Prostate gland (tissue), 2 donors: ENCODE data around the gene GUCA1A. TPM values are rescaled to one million over a fixed set of nuclear protein-coding genes. Genes with fewer than 3 reads are reported as not detected.

Experiments
- DNase-seq: peaks from one replicate; pipeline ENCODE4 v3.0.0-alpha.2; 2019; ENCODE audit warnings: low spot score
- H3K27ac ChIP-seq, 2 donors: fragments of 200-600 bp; sonication (generic); 2 replicates each; pipeline ENCODE4 v1.5.1; 2017 to 2019
- H3K27me3 ChIP-seq: fragments of 200-600 bp; sonication (generic); replicated peaks from 2 replicates; pipeline ENCODE4 v1.5.1; 2019; ENCODE audit not compliant: insufficient read depth
- H3K36me3 ChIP-seq, 2 donors: fragments of 200-600 bp; sonication (generic); 1 replicate in 1 of 2; 2 replicates in 1 of 2; pipeline versions ENCODE4 v1.5.1 to v1.8.1; 2017 to 2019
- H3K4me1 ChIP-seq: fragments of 200-600 bp; sonication (generic); replicated peaks from 2 replicates; pipeline ENCODE4 v1.5.1; 2019
- H3K4me3 ChIP-seq, 2 donors: fragments of 200-600 bp; sonication (generic); 2 replicates each; pipeline ENCODE4 v1.5.1; 2017 to 2019
- H3K9me3 ChIP-seq: fragments of 200-600 bp; sonication (generic); 2 replicates; pipeline ENCODE4 v1.5.1; 2017
- CTCF ChIP-seq, 4 experiments: fragments of 200-600 bp in 2 of 4; fragments of 450-650 bp in 2 of 4; sonication (generic) in 2 of 4; IDR thresholded peaks; 1 replicate in 3 of 4; 2 replicates in 1 of 4; pipeline ENCODE4 v1.5.1; 2016 to 2019; ENCODE audit warnings: antibody characterized with exemption in 4 of 4, mild to moderate bottlenecking in 2 of 4, moderate library complexity in 2 of 4
- POLR2A ChIP-seq: fragments of 450-650 bp; IDR thresholded peaks from one replicate; pipeline ENCODE4 v1.6.1; 2016; ENCODE audit warnings: antibody characterized with exemption, mild to moderate bottlenecking
- POLR2AphosphoS5 ChIP-seq: sonication (generic); formaldehyde crosslinking; IDR thresholded peaks from one replicate; pipeline ENCODE4 v1.6.1; 2017; ENCODE audit warnings: antibody characterized with exemption
- WGBS: methylation state at CpG from one replicate; pipeline ENCODE4 v1.1.5; 2018; 5-methylcytosine and 5-hydroxymethylcytosine counted together
- intact Hi-C: fragments of 100-400 bp; cut with DNase I; formaldehyde crosslinking; loops from one replicate; pipeline ENCODE4 v1.14.2; 2022
- total RNA-seq, 2 donors: library from RNA; depleted of rRNA; stranded (reverse); fragments of >200 nt; gene quantifications; one replicate each; pipeline ENCODE4 v1.1.0, GENCODE V29; 2016

Gene GUCA1A
- total RNA-seq, 2 donors from 2014 or later, result 2.1 TPM; not detected in 1

DNA sequence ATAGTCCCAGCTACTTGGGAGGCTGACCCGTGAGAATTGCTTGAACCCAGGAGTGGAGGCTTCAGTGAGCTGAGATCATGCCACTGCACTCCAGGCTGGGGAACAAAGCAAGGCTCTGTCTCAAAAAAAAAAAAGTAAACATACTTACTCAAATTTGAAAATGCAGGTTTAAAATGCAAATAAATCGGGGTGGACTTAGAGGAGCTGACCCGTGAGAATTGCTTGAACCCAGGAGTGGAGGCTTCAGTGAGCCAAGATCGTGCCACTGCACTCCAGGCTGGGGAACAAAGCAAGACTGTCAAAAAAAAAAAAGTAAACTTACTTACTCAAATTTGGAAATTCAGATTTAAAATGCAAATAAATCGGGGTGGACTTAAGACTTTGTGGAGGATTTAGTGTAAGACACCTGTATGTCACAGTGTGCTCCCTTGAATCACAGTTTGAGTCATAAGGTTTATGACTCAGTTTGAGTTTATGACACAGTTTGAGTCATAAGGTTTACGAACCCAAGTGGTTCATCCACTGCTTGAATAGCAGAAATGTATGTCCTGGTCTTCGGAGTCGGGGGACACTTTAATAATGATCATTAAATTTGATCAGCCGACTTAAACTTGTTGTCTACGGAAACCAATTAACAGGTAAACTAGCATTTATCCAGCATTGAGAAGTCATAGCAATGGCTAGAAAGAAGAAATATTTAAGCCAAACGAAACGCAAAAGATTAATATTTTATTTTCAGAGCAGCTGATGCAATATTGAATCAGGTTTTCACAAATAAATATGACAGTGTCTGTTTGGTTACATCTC, 51.3 kb downstream of the GUCA1A start:
- 67% methylated on average over 12 of the region's 12 CpGs for WGBS
- intact Hi-C loops, result loop anchor here (10.0 kb wide), 1 partner anchor 300 kb away; the partner anchor contains the start of genes BYSL and MED20

GRCh38 chr6:42225029-42225339, 51.8 kb downstream of the GUCA1A start:
- DNase-seq, result no peak
- Histone ChIP-seq H3K4me3 (no peak overlapping the region), H3K36me3 (no peaks in the 10 kb centered on the region), H3K27me3 (no peaks in the 10 kb centered on the region), H3K9me3 (no peaks in the 10 kb centered on the region), H3K27ac (no peak overlapping the region), H3K4me1 (no peaks in the 10 kb centered on the region)
- intact Hi-C loops, result loop anchor here (10.0 kb wide), 1 partner anchor 300 kb away; the partner anchor contains the start of genes BYSL and MED20
- no peak for TF ChIP-seq CTCF (IDR thresholded peaks at IDR 0.05)
- TF ChIP-seq POLR2AphosphoS5, result no peak
- no peak for TF ChIP-seq POLR2A

More for the DNA sequence above, 51.3 kb downstream of the GUCA1A start:
- Histone ChIP-seq H3K27ac (no peak overlapping the region), H3K4me3 (no peak overlapping the region), H3K36me3 (no peaks in the 10 kb centered on the region), H3K4me1 (no peaks in the 10 kb centered on the region), H3K27me3 (no peaks in the 10 kb centered on the region), H3K9me3 (no peaks in the 10 kb centered on the region)
- no peak for DNase-seq
- TF ChIP-seq POLR2AphosphoS5 (no peak), POLR2A (no peak), CTCF (IDR thresholded peaks at IDR 0.05) (no peak)

DNA sequence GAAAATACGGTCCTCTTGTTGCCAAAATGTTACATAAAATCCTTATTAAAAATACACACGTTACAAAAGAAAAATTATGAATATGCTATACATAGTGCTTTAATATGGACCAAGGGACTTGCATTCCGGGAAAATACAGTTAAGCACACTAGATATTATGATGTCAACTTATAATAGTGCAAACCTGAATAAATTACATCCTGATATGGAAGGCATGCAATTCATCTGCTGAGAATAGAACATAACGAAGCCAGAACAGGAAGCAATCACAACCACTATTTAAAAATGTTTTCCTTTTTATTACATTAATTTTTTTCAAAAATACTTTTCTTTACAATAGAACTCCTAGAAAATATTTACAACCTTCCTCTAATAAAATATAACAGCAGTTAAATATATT, 52.3 kb downstream of the GUCA1A start:
- intact Hi-C loops, result loop anchor here (10.0 kb wide), 1 partner anchor 301 kb away; the partner anchor contains the start of genes BYSL and MED20
- Histone ChIP-seq H3K4me3 (no peak overlapping the region), H3K9me3 (no peaks in the 10 kb centered on the region), H3K4me1 (no peaks in the 10 kb centered on the region), H3K27ac (no peak overlapping the region), H3K27me3 (no peaks in the 10 kb centered on the region), H3K36me3 (no peaks in the 10 kb centered on the region)
- no peak for DNase-seq
- no peak for TF ChIP-seq POLR2AphosphoS5
- TF ChIP-seq CTCF (IDR thresholded peaks at IDR 0.05), result no peak
- no peak for TF ChIP-seq POLR2A
- 62% methylated on average over 4 of the region's 4 CpGs for WGBS

- 38% methylated on average over 3 of the region's 3 CpGs for WGBS
- no peaks in the 10 kb centered on the region for H3K9me3 ChIP-seq
Measured at GRCh38 chr6:42226161-42226611, 53.0 kb downstream of the GUCA1A start.

More at GRCh38 chr6:42226161-42226611, 53.0 kb downstream of the GUCA1A start:
- Histone ChIP-seq H3K36me3 (no peaks in the 10 kb centered on the region), H3K4me1 (no peaks in the 10 kb centered on the region), H3K27me3 (no peaks in the 10 kb centered on the region), H3K4me3 (no peak overlapping the region), H3K27ac (no peak overlapping the region)
- TF ChIP-seq CTCF (IDR thresholded peaks at IDR 0.05) (no peak), POLR2AphosphoS5 (no peak), POLR2A (no peak)
- intact Hi-C loops, result loop anchor here (10.0 kb wide), 1 partner anchor 301 kb away; the partner anchor contains the start of genes BYSL and MED20
- no peak for DNase-seq
